GM20000 (cell line): ENCODE data around the gene TIAM1.

ENCODE experiments used
- DNase-seq: peaks from one replicate; pipeline ENCODE4 v3.0.0; 2012; ENCODE audit warnings: low spot score
- CTCF ChIP-seq: IDR thresholded peaks from 2 replicates; pipeline ENCODE4 v1.5.1; 2012; ENCODE audit warnings: mild to moderate bottlenecking, control low read depth; ENCODE audit errors: extremely low read depth, missing control alignments

The TIAM1 gene

GRCh38 chr21:31072533-31072932 is 271.5 kb downstream of the TIAM1 start:
- no peak for DNase-seq
- TF ChIP-seq CTCF: no peak
